NCI-H146 treated with DMSO at 0.1 percent for 48 hours (cell line): ENCODE measurements around the gene RCN2.
A peak's percentile ranks its signal among the peaks of the same experiment; 100 is the strongest.

Experiments used
- DNase-seq: peaks from one replicate; lab custom pipeline; 2025; ENCODE audit not compliant: unreplicated experiment; lab: John Stamatoyannopoulos, UW

RCN2 gene

GRCh38 chr15:76993114-76993725, 61.7 kb downstream of the RCN2 start:
- no peak for DNase-seq

- DNase-seq, result no peak
Observed at GRCh38 chr15:76994001-76994400, 62.5 kb downstream of the RCN2 start.

GRCh38 chr15:76994496-76994895, 62.9 kb downstream of the RCN2 start:
- no peak for DNase-seq

- DNase-seq, result no peak
Observed at GRCh38 chr15:76994971-76995945, 63.7 kb downstream of the RCN2 start, which contains the start of gene PSTPIP1. Gene PSTPIP1 (plus strand): TSS chr15:76995126. CDS start chr15:76995574, 448 bp downstream.

- DNase-seq, result no peak
Observed at GRCh38 chr15:76996076-76996525, 64.6 kb downstream of the RCN2 start.

GRCh38 chr15:76996526-76997401, 65.2 kb downstream of the RCN2 start:
- no peak for DNase-seq

GRCh38 chr15:76998663-76999285, 67.2 kb downstream of the RCN2 start:
- no peak for DNase-seq

GRCh38 chr15:76999996-77000395, 68.4 kb downstream of the RCN2 start:
- DNase-seq, result no peak

- DNase-seq, result peak; percentile 3
Observed at GRCh38 chr15:77001351-77001750, 69.8 kb downstream of the RCN2 start.

GRCh38 chr15:77001966-77002365, 70.4 kb downstream of the RCN2 start:
- DNase-seq, result no peak

GRCh38 chr15:77002436-77002835, 70.9 kb downstream of the RCN2 start:
- DNase-seq, result no peak

- no peak for DNase-seq
Observed at GRCh38 chr15:77002954-77003912, 71.7 kb downstream of the RCN2 start.
